Keratinocyte (primary cell): Measurements from ENCODE around the gene CELF2. TPM values are rescaled to one million over a fixed set of nuclear protein-coding genes. Genes with fewer than 3 reads are reported as not detected.

Source experiments
- DNase-seq: peaks from one replicate; pipeline ENCODE4 v3.0.0-alpha.2; 2011; ENCODE audit warnings: low read depth, missing footprints, low spot score
- FAIRE-seq: peaks from 2 replicates; lab custom pipeline; 2011; peaks lifted over from hg19 to GRCh38; lab: Jason Lieb, UNC
- H2AFZ ChIP-seq: 2 replicates; pipeline ENCODE4 v1.6.0; 2012; ENCODE audit warnings: low read length, control low read depth, inconsistent platforms; ENCODE audit not compliant: control insufficient read depth
- H3K27ac ChIP-seq: 2 replicates; pipeline ENCODE4 v1.5.1; 2011; ENCODE audit warnings: low read length; ENCODE audit not compliant: control insufficient read depth, insufficient read depth
- H3K27me3 ChIP-seq: 3 replicates; pipeline ENCODE4 v1.6.0; 2011; ENCODE audit warnings: low read length; ENCODE audit not compliant: control insufficient read depth, insufficient read depth; ENCODE audit errors: extremely low read depth
- H3K36me3 ChIP-seq, 2 experiments: 2 replicates in 1 of 2; 3 replicates in 1 of 2; pipeline ENCODE4 v1.5.1; 2011; ENCODE audit warnings: low read length in 2 of 2, mild to moderate bottlenecking in 1 of 2; ENCODE audit not compliant: control insufficient read depth in 2 of 2, insufficient read depth in 2 of 2; ENCODE audit errors: extremely low read depth in 1 of 2
- H3K4me1 ChIP-seq: 3 replicates; pipeline ENCODE4 v1.5.1; 2011; ENCODE audit warnings: low read length; ENCODE audit not compliant: control insufficient read depth, insufficient read depth; ENCODE audit errors: extremely low read depth
- H3K4me2 ChIP-seq: 3 replicates; pipeline ENCODE4 v1.6.0; 2011; ENCODE audit warnings: low read depth, low read length; ENCODE audit not compliant: control insufficient read depth, insufficient read depth; ENCODE audit errors: extremely low read depth
- H3K4me3 ChIP-seq, 3 experiments: fragments of 200-600 bp in 1 of 3; sonication (generic) in 1 of 3; 2 replicates in 2 of 3; 3 replicates in 1 of 3; pipeline ENCODE4 v1.5.1; 2011 to 2016; ENCODE audit warnings: low read length in 3 of 3, mild to moderate bottlenecking in 3 of 3, control low read depth in 2 of 3, inconsistent platforms in 1 of 3, low read depth in 1 of 3, mixed read lengths in 1 of 3, mixed run types in 1 of 3, moderate library complexity in 1 of 3; ENCODE audit not compliant: control insufficient read depth in 2 of 3, insufficient read depth in 2 of 3; ENCODE audit errors: extremely low read depth in 1 of 3
- H3K79me2 ChIP-seq: 2 replicates; pipeline ENCODE4 v1.6.0; 2012; ENCODE audit warnings: low read length; ENCODE audit not compliant: control insufficient read depth, insufficient read depth
- H3K9ac ChIP-seq: 3 replicates; pipeline ENCODE4 v1.6.0; 2011; ENCODE audit warnings: low read length; ENCODE audit not compliant: control insufficient read depth, insufficient read depth; ENCODE audit errors: extremely low read depth
- H3K9me1 ChIP-seq: 3 replicates; pipeline ENCODE4 v1.6.0; 2011; ENCODE audit warnings: low read length; ENCODE audit not compliant: control insufficient read depth, insufficient read depth; ENCODE audit errors: extremely low read depth
- H3K9me3 ChIP-seq: 2 replicates; pipeline ENCODE4 v1.5.1; 2012; ENCODE audit warnings: low read depth, low read length; ENCODE audit not compliant: control insufficient read depth
- H4K20me1 ChIP-seq: 3 replicates; pipeline ENCODE4 v1.6.0; 2011; ENCODE audit warnings: low read length; ENCODE audit not compliant: control insufficient read depth, insufficient read depth; ENCODE audit errors: extremely low read depth
- CTCF ChIP-seq, 3 experiments: IDR thresholded peaks in 1 of 3; conservative IDR thresholded peaks in 1 of 3; optimal IDR thresholded peaks in 1 of 3; 2 replicates in 2 of 3; 3 replicates in 1 of 3; pipeline versions ENCODE3 to v1.5.1; 2011; ENCODE audit warnings: low read length in 3 of 3, mild to moderate bottlenecking in 3 of 3, moderate library complexity in 2 of 3, control low read depth in 1 of 3, inconsistent platforms in 1 of 3; ENCODE audit not compliant: insufficient read depth in 2 of 3; ENCODE audit errors: extremely low read depth in 1 of 3
- EZH2 ChIP-seq: IDR thresholded peaks from one replicate; pipeline ENCODE4 v1.6.1; 2012; ENCODE audit warnings: inconsistent platforms, mild to moderate bottlenecking, low read length, moderate library complexity
- dilution Hi-C: fragments of 300-500 bp; cut with MboI; formaldehyde crosslinking; loops from one replicate; pipeline ENCODE4 v1.7.0; 2020; ENCODE audit warnings: low sequenced_read_pairs; ENCODE audit not compliant: extremely low pct_ligation_motif_present
- polyA plus RNA-seq, 5 experiments: library from polyadenylated mRNA; depleted of rRNA in 3 of 5; stranded (reverse) in 3 of 5; stranded (forward) in 1 of 5; unstranded in 1 of 5; fragments of >200 nt; gene quantifications; 1 replicate in 1 of 5; 2 replicates in 3 of 5; 3 replicates in 1 of 5; pipeline versions ENCODE4 v1.2.1 to v1.2.3, GENCODE V29; 2011 to 2012; ENCODE audit warnings: missing spikeins in 2 of 5, low read depth in 1 of 5, low replicate concordance in 1 of 5

The CELF2 gene
- polyA plus RNA-seq, 1 donor (not counting 4 experiments of a cell fraction or from before 2014, with no cell fraction given) = 9.8 TPM

- H3K79me2 ChIP-seq = no peaks in the 10 kb centered on the region
- H3K4me3 ChIP-seq = no peak overlapping the region
- no peak overlapping the region for H2AFZ ChIP-seq
- H3K9me3 ChIP-seq = no peaks in the 10 kb centered on the region
- H3K9ac ChIP-seq = no peak overlapping the region
- dilution Hi-C loops = no loop called here
- TF ChIP-seq EZH2 = no peak
- TF ChIP-seq CTCF (optimal IDR thresholded peaks at IDR 0.05 in 1 of 3, IDR thresholded peaks at IDR 0.05 in 1 of 3, conservative IDR thresholded peaks at IDR 0.05 in 1 of 3; ENCODE audit: extremely low read depth in 1 of 3, insufficient read depth in 2 of 3, low read length in 3 of 3) = no peak
- H3K9me1 ChIP-seq = no peaks in the 10 kb centered on the region
- H3K36me3 ChIP-seq = no peaks in the 10 kb centered on the region
- DNase-seq (no peak), FAIRE-seq (no peak)
- H3K27ac ChIP-seq = no peak overlapping the region
- no peak overlapping the region for H3K4me2 ChIP-seq
- no peaks in the 10 kb centered on the region for H3K27me3 ChIP-seq
- no peaks in the 10 kb centered on the region for H3K4me1 ChIP-seq
- no peaks in the 10 kb centered on the region for H4K20me1 ChIP-seq
Measured at GRCh38 chr10:11319990-11320602, 302.4 kb downstream of the CELF2 start.

- no peaks in the 10 kb centered on the region for H3K4me1 ChIP-seq
- no peak for FAIRE-seq
- no peaks in the 10 kb centered on the region for H3K79me2 ChIP-seq
- no peak overlapping the region for H2AFZ ChIP-seq
- no peaks in the 10 kb centered on the region for H3K27me3 ChIP-seq
- H3K9me1 ChIP-seq = no peaks in the 10 kb centered on the region
- H3K9me3 ChIP-seq = no peaks in the 10 kb centered on the region
- DNase-seq = no peak
- dilution Hi-C loops = no loop called here
- no peak overlapping the region for H3K27ac ChIP-seq
- H3K4me3 ChIP-seq = no peak overlapping the region
- no peak for TF ChIP-seq EZH2
- H4K20me1 ChIP-seq = no peaks in the 10 kb centered on the region
- H3K36me3 ChIP-seq = no peaks in the 10 kb centered on the region
- no peak overlapping the region for H3K4me2 ChIP-seq
- H3K9ac ChIP-seq = no peak overlapping the region
Measured at GRCh38 chr10:11320809-11321520, 303.3 kb downstream of the CELF2 start.
